NCI-H1048 (cell line): ENCODE data around the gene RALY.

Experiments used
- DNase-seq: peaks from one replicate; lab custom pipeline; 2025; lab: John Stamatoyannopoulos, UW

Gene RALY

GRCh38 chr20:33993576-33994221 lies at the start of gene RALY:
Gene RALY, plus strand, starts transcription at chr20:33993911. Its CDS starts 78,164 bp downstream, at chr20:34072075.
- DNase-seq, result peak; percentile 59

GRCh38 chr20:33944914-33945313 lies 48.8 kb upstream of the RALY start:
- no peak for DNase-seq

GRCh38 chr20:33945391-33946081 lies 48.2 kb upstream of the RALY start:
- no peak for DNase-seq

- peak; percentile 23 for DNase-seq
Observed at GRCh38 chr20:33947709-33948295, 45.9 kb upstream of the RALY start.

- DNase-seq, result no peak
Observed at GRCh38 chr20:33948480-33948879, 45.2 kb upstream of the RALY start.

- no peak for DNase-seq
Observed at GRCh38 chr20:33951171-33951570, 42.5 kb upstream of the RALY start.

GRCh38 chr20:33954504-33954903 lies 39.2 kb upstream of the RALY start:
- DNase-seq, result no peak

GRCh38 chr20:33963751-33964150 lies 30.0 kb upstream of the RALY start:
- no peak for DNase-seq

GRCh38 chr20:33964441-33964840 lies 29.3 kb upstream of the RALY start:
- DNase-seq, result no peak

GRCh38 chr20:33967126-33967525 lies 26.6 kb upstream of the RALY start:
- DNase-seq, result no peak

GRCh38 chr20:33969563-33969962 lies 24.1 kb upstream of the RALY start:
- no peak for DNase-seq

GRCh38 chr20:33970229-33970628 lies 23.5 kb upstream of the RALY start:
- DNase-seq, result no peak

GRCh38 chr20:33971147-33971975 lies 22.4 kb upstream of the RALY start:
- no peak for DNase-seq

- no peak for DNase-seq
Observed at GRCh38 chr20:33976959-33977358, 16.8 kb upstream of the RALY start.

GRCh38 chr20:33977535-33977934 lies 16.2 kb upstream of the RALY start:
- DNase-seq, result no peak

GRCh38 chr20:33979094-33979493 lies 14.6 kb upstream of the RALY start:
- DNase-seq, result no peak

- DNase-seq, result no peak
Observed at GRCh38 chr20:33981347-33981746, 12.4 kb upstream of the RALY start.

GRCh38 chr20:33981964-33982363 lies 11.7 kb upstream of the RALY start:
- DNase-seq, result no peak

GRCh38 chr20:33983371-33983770 lies 10.3 kb upstream of the RALY start:
- DNase-seq, result no peak

- DNase-seq, result no peak
Observed at GRCh38 chr20:33984182-33984719, 9.5 kb upstream of the RALY start.

- no peak for DNase-seq
Observed at GRCh38 chr20:33985280-33985679, 8.4 kb upstream of the RALY start.

- no peak for DNase-seq
Observed at GRCh38 chr20:33985830-33986229, 7.9 kb upstream of the RALY start.
